ENCODE measurements around the gene PKP3.
"Not testable (repeated sequence)": the region's sequence is repeated elsewhere in the genome, so short reads cannot be mapped to it uniquely, and the experiment has no call there.

The PKP3 gene

DNA sequence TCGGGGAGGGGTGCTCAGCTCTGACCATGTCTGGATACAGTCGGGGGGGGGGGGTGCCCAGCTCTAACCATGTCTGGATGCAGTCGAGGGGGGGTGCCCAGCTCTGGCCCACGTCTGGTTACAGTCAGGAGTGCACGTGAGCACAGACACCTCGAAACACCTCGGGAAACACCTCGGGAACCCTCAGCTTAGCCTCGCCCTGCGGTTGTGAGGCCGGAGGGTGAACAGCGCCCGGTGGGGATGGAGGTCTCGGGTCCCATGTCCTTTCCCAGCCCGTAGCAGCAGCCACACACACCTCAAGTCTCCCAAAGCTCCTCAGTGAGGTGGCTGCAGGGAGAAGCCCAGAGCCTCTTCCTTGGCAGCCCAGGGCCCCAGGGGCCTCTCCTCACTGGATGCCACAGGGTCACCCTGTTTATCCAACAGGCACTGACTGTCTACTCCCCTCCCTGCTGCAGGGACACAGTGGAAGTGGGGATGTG is 18.7 kb downstream of the PKP3 start:
- DNase-seq, result no peak

DNA sequence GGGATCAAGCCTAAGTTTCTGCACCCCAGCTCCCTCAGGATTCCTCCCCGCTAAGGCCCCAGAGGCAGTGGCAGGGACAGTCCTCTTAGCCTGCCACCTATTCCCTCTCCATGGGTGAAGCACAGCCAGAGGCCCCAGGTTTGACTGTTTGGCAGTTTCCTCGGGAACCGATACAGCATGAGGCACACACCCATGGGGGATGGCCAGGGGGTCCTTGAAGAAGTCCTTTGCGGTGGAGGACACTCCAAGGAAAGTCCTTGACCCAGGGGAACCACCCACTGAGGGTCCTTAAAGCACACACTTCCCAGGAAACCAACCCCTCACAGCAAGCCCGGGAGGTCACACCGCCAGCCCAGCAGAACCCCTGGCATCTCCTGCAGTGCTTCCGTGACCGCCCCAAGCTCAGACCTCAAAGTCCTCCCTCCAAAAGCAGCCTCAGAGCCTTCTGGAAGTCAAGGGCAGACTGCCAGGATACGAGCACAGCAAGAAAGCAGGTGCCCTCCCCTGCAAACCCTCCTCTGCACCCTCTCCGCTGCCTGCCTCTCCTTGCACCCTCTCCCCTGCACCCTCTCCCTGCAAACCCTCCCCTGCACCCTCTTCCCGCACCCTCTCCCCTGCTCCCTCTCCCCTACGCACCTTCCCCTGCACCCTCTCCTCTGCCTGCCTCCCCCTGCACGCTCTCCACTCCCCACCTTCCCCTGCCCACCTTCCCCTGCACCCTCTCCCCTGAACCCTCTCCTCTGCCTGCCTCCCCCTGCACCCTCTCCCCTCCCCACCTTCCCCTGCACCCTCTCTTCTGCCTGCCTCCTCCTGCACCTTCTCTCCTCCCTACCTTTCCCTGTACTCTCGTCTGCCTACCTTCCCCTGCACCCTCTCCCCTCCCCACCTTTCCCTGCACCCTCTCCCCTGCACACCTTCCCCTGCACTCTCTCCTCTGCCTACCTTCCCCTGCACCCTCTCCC is 19.4 kb downstream of the PKP3 start:
- DNase-seq, result no peak

DNA sequence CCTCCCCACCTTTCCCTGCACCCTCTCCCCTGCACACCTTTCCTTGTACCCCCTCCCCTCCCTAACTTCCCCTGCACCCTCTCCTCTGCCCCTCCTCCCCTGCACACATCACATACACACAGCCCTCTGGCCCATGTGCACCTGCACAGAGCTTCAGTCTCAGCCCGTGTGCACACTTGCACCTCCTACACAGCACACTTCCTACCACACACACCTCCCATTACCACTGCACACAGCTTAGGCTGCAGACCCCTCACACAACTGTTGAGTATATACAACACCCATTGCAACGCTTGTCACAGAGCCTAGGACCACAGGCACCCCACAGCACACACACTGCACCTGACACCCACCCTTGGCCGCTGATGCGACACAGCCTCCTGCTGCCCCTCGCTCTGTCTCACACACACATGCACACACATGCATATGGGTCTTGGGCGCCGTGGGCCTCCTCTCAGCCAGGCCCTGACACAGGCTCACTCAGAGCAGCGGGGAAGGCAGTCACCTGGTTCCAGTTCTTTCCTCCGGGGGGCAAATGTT is 20.4 kb downstream of the PKP3 start:
- DNase-seq, result no peak

DNA sequence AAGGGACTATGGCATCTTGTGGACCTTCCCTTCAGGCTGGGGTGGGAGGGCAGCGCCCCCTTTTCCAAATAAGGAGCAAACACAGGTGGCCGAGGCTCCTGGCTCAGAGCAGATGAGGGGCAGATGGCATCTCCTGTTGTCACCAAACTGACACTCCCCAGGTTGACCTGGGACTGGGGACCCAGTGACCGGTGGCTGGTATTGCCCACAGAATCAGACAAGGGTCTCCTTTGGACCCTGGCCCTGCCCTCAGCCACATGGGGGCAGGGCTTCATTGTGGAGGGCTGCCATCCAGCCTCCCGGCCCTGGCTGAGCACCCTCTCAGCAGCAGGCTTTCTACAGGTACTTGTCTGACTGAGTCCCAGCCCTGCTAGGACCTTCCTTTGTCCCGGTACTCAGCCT is 21.6 kb downstream of the PKP3 start:
- no peak for DNase-seq

DNA sequence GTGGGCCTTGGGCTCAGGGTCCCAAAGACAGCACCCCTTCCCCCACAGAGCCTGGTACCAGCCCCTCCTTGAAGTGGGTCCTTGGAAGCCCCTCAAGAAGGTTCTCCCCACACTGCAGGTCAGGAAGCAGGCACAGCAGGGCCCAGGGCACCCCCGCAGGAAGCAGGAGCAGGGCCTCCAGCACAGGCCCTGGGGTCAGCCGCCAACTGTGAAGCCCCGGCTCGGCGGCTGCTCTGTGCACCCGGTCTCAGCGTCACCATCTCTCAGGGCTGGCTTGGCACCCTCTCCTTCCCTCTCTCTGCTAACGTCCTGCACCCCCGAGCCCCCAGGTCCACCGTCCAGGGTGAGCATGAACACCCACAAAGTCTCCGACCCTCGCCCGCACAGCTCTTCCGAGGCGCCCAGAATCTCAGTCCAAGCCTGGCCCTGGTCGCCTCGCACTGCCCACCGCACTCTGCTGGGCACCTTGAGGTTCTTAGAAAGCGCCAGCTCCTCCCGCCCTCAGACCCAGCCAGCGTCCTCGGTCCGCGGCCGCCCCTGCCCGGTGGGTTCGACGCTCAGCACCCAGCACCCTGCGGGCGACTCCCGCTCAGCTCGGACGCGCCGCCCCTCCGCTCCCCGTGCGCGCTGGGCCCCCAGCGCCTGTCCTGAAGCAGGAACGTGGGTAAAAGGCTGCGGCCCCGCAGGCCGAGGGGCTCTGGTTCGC is 22.2 kb downstream of the PKP3 start:
- DNase-seq, result peak; percentile 37

DNA sequence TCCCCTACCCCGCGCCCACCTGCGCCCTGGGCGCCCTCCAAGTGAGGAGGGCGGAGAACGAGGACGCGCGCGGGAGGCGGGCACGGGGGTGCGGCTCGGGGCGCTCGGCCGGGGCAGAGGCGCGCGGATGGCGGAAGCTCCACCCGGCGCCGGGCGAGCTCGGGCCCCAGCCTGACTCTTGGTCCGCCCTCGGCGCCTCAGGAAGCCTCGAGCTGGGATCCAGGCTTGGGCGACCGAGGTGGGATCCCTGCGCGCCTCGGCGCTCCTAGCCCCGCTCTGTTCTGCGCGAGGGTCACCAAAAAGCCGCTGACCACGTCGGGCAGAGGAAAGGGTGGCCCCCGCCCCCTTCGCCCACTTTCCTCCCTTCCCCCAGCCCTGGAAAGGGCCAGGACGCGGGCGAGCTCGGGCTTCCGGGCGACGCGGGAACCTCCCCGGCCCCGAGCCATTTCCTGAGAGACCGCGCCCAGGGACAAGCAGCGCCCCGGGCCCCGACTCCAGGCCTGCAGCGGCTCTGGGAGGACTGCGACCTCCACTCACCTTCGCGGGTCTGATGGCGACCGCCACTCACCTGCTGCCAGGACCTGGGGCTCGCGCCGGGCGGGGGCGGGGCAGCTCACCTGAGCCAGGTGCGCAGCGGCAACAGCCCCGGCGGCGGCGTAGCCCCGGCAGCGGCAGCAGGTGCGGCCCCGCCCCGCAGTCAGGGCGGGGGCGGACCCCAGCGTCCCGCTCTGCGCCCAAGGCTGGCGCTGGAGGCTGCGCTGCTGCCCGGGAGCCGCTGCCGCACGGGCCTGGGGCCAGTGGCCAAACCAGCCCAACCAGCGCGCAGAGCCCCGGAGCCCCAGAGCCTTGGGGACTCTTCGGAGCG is 23.0 kb downstream of the PKP3 start:
- DNase-seq, result peak; percentile 87

DNA sequence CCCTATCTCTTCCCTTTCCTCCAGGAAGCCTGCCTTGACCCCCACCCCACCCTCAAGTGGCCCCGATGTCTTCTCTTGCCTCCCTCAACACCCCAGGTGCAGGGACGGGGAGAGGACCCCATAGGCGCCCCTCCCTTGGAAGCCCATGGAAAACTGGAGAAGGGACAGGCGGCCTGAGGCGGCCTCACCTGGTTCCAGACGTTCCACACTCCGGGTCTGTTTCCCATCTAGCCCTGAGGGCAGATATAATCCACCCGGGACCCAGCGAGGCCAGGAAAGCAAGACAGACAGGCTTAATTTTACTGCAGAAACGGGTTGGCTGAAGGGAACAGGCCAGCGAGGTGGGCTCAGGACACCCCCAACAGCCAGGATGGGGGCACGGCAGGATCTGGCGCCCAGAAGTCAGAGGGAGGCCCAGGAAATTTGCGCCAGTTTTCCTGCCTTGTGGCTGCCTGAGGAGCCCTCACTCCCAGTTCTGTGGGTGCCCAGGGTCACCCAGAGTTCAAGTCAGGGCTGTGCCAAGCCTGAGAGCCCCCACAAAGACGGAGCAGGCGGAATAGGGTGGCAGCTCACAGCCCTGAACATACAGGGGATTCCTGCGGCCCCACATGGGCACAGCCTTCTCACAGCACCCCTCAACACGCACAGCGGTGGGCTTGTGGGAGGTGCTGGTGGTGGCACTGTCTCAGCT is 23.8 kb downstream of the PKP3 start:
- no peak for DNase-seq

DNA sequence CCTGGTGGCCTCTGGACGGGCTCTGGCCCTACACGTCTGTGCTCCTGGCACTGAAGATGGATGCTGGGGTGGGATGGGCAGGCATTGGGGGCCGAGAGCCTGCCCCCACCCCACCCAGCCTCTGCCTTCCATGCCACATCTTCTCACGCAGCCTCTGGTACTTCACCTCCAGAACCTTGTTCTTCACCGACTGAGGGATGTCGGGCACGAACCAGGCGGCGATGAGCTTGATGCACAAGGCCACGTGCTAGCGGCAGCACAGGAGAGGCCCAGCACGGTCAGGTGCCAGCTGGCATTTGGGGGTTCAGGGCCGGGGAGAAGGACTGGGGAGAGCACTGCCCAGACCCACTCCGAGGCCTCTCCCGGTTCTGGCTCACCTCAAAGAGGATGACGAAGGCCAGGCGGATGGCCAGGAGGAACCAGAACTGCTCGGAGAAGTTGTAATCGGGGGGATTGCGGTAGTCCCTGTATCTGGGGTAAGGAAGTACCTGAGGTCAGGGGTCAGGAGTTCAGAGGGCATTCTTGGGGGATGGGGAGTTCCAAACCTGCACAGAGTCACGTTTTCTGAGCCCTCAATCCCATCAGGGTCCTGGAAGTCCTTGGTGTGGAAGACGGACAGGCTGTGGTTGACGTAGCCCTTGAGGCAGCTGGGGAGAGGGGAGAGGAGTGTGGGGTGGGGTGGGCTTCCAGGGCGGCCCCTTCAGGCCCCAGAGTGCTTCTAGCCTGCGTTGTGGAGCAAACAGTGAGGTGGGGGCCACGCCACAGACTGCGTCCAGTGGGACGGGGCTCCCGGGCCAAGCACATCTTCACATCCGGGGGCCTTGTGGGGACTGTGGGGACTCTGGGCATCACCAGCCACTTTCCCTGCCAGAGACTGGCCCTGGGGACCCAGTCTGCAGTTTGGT is 24.6 kb downstream of the PKP3 start:
- DNase-seq, result no peak

DNA sequence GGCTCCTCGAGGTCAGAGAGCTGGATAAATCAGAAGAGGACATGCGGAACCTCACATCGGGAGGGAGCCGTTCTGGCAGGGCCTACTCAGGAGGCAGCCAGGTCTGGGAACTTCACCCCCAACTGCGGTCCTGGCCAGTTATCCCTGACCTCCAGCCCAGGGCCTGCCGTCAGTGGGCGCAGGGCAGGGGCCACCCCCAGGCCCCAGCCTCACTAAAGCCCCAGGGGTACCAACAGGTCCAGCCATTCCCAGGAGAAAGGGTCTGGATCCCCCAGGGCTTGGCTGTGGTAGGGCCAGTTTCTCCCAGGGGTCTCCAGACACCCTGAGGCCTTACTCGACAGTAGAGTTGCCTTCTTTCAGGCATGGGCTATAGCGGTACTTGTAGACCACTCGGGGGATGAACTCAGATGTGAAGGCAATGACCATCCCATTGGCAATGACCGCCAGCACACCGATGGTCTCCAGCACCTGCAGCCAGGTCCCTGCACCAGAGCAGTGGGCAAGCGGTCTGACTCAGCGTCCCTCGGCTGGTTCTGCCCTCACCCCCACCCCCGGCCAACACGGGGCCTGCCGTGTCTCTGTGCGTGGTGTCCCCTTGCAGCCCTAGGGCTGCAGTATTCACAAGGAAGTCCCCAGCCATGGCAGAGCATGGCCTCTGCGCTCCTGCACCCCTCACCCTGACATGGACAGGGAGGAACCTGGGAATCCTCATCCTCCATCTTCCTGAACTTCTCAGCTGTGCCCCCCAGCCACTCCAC is 25.4 kb downstream of the PKP3 start:
- no peak for DNase-seq

DNA sequence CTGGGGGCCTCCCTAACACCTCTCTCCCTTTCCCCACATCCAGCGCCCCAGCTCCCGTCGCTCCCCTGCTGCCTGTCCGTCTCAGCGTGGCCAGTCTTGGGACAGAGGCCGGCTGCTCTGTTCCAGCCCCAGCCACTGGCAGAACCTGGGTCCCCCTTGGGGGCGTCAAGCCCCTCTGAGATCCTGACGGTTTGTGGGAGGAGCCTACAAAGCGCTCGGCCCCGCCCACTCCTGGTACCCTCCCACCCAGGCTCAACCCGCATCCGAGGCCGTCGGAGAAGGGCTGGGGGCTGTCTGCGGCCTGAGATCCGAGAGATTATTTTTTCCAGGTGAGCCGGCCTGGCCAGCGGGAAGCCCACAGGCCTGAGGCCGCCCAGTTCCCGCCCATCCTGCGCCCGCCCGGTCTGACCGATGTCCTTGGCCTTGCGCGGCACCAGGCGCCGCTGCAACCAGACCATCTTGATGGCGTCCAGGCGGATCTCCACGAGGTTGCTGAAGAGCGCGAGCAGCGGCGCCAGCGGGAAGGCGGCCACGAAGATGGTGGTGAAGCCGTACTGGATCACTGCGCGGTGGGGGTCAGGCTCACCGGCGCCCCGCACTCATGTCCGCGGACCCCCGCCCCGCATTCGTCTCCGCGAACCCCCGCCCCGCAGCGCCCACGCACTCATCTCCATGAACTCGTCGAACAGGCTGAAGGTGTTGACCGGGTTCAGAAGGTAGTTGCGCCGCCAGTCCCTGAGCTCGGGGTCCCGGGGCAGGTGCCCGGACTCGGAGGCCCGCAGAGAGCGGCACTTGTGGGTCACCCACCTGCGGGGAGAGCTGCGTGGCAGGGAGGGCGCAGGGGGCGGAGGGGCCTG is 26.3 kb downstream of the PKP3 start:
- no peak for DNase-seq

DNA sequence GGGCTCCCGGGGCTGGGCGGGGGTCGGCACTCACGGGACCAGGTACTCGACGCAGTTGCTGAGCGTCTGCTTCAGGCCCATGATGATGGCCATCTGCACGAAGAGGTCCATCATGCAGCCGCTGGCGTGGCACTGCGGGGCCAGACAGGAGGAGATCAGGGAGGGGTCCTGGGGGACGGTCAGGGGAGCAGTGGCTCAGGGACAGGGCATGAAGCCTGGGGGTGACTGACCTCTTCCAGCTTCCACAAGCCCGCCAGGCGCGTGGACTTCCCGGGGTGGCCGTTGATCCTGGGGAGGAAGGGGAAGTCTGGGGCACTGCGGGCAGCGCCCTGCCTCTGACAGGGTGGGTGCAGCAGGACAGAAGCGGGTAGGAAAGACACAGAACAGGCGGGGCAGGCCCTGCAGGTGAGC is 26.9 kb downstream of the PKP3 start:
- DNase-seq, result no peak

DNA sequence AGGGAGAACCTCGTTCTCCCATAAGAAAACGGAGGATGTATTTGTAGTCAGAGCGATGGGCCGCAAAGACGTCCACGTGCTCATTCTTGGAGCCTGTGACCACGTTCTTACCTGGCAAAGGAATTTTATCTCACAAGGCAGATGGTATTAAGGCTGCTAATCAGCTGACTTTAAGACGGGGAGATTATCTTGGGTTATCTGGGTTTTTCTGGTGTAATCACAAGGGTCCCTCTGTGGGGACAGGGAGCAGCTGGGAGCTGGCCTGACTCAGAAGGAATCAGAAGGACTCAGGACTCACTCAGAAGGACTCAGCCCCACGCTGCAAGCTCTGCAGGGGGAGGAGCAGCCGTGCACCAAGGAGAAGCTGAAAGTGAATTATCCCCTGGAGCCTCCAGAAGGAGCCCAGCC is 28.2 kb downstream of the PKP3 start:
- no peak for DNase-seq

DNA sequence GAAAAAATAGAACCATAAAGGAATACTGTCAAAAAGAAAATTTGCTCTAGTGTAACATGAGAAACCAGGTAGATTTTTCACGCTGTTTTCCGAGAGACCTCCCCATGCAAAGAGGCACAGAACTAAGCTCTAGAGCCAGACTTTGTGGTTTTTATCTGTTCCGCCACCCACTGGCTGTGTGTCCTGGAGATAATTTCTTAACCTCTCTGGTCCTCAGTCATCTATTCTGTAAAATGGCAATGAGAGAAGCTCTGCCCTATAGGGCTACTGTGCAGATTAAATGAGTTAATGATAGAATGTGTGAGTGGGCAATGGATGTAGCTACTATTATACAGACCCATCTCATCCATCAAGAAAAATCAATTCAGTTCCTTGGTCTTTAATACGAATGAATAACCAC is 30.2 kb downstream of the PKP3 start:
- DNase-seq, result no peak

DNA sequence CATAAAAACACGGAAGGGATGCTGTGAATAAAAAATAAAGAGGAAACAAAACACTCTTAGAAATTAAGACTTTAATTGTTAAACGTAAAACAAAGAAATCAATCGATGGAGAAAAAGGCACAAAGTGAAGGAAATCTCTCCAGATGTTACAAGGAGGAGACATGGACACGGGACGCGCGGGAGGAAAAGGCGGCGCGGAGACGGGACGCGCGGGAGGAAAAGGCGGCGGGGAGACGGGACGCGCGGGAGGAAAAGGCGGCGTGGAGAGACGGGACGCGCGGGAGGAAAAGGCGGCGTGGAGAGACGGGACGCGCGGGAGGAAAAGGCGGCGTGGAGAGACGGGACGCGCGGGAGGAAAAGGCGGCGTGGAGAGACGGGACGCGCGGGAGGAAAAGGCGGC is 30.8 kb downstream of the PKP3 start:
- not testable (repeated sequence) for DNase-seq

DNA sequence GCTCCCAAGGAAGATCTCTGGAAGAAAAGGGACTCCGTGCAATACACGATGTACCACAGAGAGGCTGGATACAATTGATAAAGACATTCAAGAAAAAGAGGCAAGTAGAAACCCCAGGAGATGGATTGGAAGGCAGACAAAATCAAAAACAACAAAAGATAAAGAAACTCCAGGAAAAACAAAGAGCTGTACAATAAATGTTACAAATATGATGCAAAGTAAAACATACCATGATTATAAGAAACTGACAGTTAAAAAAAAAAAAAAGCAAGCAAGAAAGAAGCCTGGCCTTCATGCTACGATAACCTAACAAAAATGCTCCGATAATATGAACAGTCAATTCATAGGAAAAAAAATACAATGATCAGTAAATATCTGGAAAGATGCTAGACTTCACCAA is 31.3 kb downstream of the PKP3 start:
- no peak for DNase-seq

DNA sequence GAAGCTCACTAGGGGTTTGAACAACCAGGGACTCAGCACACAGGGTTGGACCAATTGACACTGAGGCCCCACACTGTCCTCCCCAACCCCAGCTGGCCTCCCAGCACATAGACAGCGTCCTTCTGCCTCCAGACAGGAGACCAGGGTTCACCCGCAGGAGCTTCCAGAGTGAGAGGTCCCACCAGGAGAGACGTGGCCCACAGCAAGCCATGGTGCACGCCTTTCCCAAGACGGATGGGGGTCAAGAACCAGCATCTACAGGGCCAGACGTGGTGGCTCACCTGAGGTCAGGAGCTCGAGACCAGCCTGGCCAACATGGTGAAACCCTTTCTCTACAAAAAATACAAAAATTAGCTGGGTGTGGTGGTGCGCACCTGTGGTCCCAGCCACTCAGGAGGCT is 32.8 kb downstream of the PKP3 start:
- DNase-seq, result no peak

DNA sequence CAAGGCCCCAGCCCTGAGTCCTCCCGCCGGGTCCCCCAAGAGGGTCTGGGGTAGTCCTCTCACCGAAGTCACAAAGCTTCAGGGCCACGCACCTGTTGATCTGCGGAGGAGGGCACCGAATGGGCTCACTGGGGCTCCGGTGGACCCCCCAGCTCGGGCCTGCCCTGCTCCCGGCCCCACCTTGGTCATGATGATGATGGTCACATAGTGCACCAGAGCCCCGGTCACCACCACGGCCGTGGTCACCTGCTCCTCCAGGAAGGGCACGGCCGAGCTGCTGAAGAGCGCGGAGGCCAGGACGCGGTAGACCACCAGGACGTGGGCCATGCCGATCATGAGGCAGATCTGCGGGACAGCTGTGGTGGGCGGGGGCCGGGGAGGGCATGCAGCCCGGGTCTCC is 34.3 kb downstream of the PKP3 start:
- DNase-seq, result no peak

DNA sequence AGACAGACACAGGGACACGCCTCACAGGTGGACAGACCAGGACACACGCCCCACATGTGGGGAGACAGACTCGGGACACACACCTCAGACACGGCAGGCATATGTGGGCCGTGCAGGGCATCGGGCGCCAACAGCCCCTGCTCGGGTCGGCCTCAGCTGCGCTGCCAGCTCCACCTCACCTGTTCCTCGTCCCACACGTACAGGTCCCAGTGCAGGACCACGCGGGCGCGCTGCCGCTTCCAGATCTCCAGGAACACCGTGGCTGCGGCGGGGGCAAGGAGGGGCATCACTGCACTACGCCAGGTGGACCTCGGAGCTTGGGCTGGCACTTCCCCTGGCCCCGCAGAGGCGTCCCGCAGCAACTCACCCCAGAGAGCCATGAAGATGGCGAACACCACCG is 35.4 kb downstream of the PKP3 start:
- no peak for DNase-seq

DNA sequence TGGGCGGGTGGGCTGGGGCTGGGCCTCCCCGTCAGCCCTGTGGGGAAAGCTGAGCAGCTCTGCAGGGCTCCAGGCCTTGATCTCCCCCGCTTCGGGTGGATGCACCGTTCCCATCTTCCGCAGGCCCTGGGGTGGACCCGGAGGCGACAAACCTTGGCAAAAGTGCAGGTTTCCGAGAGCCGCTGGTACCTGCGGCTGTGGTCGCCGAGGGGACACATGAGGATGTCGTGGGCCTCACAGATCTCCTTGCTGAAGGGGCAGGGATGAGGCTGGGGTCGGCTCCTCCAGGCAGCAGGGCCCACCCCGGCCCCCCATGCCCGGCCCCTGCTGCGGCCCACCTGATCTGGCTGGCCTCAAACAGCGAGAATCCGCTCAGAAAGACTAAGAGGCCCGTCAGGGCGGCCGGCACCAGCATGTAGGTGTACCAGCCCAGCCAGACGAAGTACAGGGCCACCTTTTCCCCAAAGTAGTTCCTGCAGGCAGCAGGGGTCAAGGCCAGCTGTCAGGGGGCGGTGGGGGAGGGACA is 36.0 kb downstream of the PKP3 start:
- DNase-seq, result no peak
